Measurements from ENCODE around the gene MSRB3.

DNA sequence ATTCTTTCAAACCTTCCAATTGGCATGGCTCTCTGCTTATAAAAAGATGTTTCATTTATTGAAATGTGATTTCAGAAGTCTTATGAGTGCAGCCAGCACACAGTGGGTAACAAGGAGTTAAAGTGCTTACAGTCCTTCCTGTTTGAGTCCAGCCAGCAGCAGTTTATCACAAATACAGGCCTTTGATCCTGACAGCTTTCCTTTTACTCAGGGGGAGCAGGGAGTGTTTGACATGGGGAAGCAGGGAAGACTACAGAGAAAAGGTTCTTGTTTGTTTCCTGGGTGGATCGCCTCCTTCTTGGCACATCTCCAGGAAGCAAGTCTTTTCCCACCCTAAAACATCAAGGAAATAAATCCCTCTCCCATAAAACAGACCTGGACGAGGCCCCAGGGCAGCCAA, 216.1 kb downstream of the MSRB3 start:
- TF ChIP-seq EZH2 (IDR thresholded peaks at IDR 0.05; ENCODE audit: borderline replicate concordance): no peak
- TF ChIP-seq, protein P1, sequence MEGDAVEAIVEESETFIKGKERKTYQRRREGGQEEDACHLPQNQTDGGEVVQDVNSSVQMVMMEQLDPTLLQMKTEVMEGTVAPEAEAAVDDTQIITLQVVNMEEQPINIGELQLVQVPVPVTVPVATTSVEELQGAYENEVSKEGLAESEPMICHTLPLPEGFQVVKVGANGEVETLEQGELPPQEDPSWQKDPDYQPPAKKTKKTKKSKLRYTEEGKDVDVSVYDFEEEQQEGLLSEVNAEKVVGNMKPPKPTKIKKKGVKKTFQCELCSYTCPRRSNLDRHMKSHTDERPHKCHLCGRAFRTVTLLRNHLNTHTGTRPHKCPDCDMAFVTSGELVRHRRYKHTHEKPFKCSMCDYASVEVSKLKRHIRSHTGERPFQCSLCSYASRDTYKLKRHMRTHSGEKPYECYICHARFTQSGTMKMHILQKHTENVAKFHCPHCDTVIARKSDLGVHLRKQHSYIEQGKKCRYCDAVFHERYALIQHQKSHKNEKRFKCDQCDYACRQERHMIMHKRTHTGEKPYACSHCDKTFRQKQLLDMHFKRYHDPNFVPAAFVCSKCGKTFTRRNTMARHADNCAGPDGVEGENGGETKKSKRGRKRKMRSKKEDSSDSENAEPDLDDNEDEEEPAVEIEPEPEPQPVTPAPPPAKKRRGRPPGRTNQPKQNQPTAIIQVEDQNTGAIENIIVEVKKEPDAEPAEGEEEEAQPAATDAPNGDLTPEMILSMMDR (IDR thresholded peaks at IDR 0.05; ENCODE audit: poor library complexity): no peak
- no peak for TF ChIP-seq EZH2phosphoT487 (IDR thresholded peaks at IDR 0.05; ENCODE audit: low read depth, severe bottlenecking, unreplicated experiment)

All from hepatocyte (in vitro differentiated cells).